Endothelial cell of umbilical vein (primary cell): ENCODE measurements around the gene CAMSAP1. TPM values are rescaled to one million over a fixed set of nuclear protein-coding genes. Genes with fewer than 3 reads are reported as not detected.

Experiments
- BruUV-seq: library from RNA; stranded (reverse); fragments of 400-500 nt; replicated peaks from 2 replicates; lab custom pipeline; 2021; lab: Mats Ljungman, UMichigan
- CTCF ChIA-PET: fragments of 300-600, 350-600 bp; sonication (Branson Sonifier 250); formaldehyde crosslinking; loops from one replicate; lab custom pipeline; 2021; ENCODE audit warnings: antibody characterized with exemption, inconsistent platforms; lab: Charles Lee
- POLR2A ChIA-PET: fragments of 300-600, 350-600 bp; sonication (Branson Sonifier 250); formaldehyde crosslinking; loops from one replicate; lab custom pipeline; 2021; ENCODE audit warnings: antibody characterized with exemption, inconsistent platforms; lab: Charles Lee
- DNase-seq: peaks from one replicate; pipeline ENCODE4 v3.0.0-alpha.2; 2011; ENCODE audit warnings: low read depth, low spot score
- FAIRE-seq: peaks from 2 replicates; lab custom pipeline; 2011; peaks lifted over from hg19 to GRCh38; lab: Jason Lieb, UNC
- H2AFZ ChIP-seq: 2 replicates; pipeline ENCODE4 v1.6.0; 2012; ENCODE audit warnings: low read depth, low read length, control low read depth, inconsistent platforms
- H3K27ac ChIP-seq: 2 replicates; pipeline ENCODE4 v1.5.1; 2011; ENCODE audit warnings: low read depth, mild to moderate bottlenecking, control low read depth, low read length, moderate library complexity; ENCODE audit not compliant: insufficient read depth
- H3K27me3 ChIP-seq, 2 experiments: 2 replicates each; pipeline versions ENCODE4 v1.6.0 to v1.6.1; 2011; ENCODE audit warnings: low read length in 2 of 2, mixed read lengths in 1 of 2; ENCODE audit not compliant: control insufficient read depth in 2 of 2, insufficient read depth in 2 of 2
- H3K36me3 ChIP-seq, 2 experiments: 2 replicates in 1 of 2; 3 replicates in 1 of 2; pipeline ENCODE4 v1.5.1; 2011; ENCODE audit warnings: low read length in 2 of 2, mild to moderate bottlenecking in 1 of 2, moderate library complexity in 1 of 2; ENCODE audit not compliant: control insufficient read depth in 2 of 2, insufficient read depth in 2 of 2; ENCODE audit errors: extremely low read depth in 1 of 2
- H3K4me1 ChIP-seq: 3 replicates; pipeline ENCODE4 v1.5.1; 2011; ENCODE audit warnings: mild to moderate bottlenecking, low read length; ENCODE audit not compliant: control insufficient read depth, insufficient read depth; ENCODE audit errors: extremely low read depth
- H3K4me2 ChIP-seq: 2 replicates; pipeline ENCODE4 v1.6.1; 2011; ENCODE audit warnings: low read length, control low read depth, mixed read lengths; ENCODE audit not compliant: insufficient read depth
- H3K4me3 ChIP-seq, 3 experiments: fragments of 200-600 bp in 1 of 3; sonication (generic), shearing (Covaris generic) in 1 of 3; replicated peaks in 1 of 3; 2 replicates each; pipeline ENCODE4 v1.5.1; 2011 to 2016; ENCODE audit warnings: control low read depth in 3 of 3, low read length in 3 of 3, mild to moderate bottlenecking in 2 of 3, inconsistent platforms in 1 of 3, low read depth in 1 of 3, moderate library complexity in 1 of 3; ENCODE audit not compliant: insufficient read depth in 1 of 3
- H3K79me2 ChIP-seq: 2 replicates; pipeline ENCODE4 v1.6.0; 2012; ENCODE audit warnings: low read length, inconsistent platforms; ENCODE audit not compliant: control insufficient read depth, insufficient read depth
- H3K9ac ChIP-seq: replicated peaks from 2 replicates; pipeline ENCODE3; 2011; ENCODE audit warnings: low read length, control low read depth; ENCODE audit not compliant: insufficient read depth; ENCODE audit errors: extremely low read depth
- H3K9me1 ChIP-seq: replicated peaks from 3 replicates; pipeline ENCODE4 v1.6.0; 2011; ENCODE audit warnings: mild to moderate bottlenecking, low read length; ENCODE audit not compliant: control insufficient read depth, insufficient read depth; ENCODE audit errors: extremely low read depth
- H3K9me3 ChIP-seq: replicated peaks from 2 replicates; pipeline ENCODE4 v1.5.1; 2012; ENCODE audit warnings: low read length, inconsistent platforms; ENCODE audit not compliant: control insufficient read depth, insufficient read depth
- H4K20me1 ChIP-seq: replicated peaks from 2 replicates; pipeline ENCODE3; 2011; ENCODE audit warnings: mild to moderate bottlenecking, low read length; ENCODE audit not compliant: control insufficient read depth, insufficient read depth; ENCODE audit errors: extremely low read depth
- EZH2 ChIP-seq: IDR thresholded peaks from 2 replicates; pipeline ENCODE4 v1.6.1; 2012; ENCODE audit warnings: borderline replicate concordance, low read depth, mild to moderate bottlenecking, moderate library complexity, low read length, inconsistent platforms; ENCODE audit not compliant: severe bottlenecking
- FOS ChIP-seq: IDR thresholded peaks from 2 replicates; pipeline ENCODE4 v1.6.1; 2011; ENCODE audit warnings: mild to moderate bottlenecking, low read length, moderate library complexity, borderline replicate concordance; ENCODE audit not compliant: insufficient read depth
- GATA2 ChIP-seq: IDR thresholded peaks from 2 replicates; pipeline ENCODE4 v1.7.0; 2011; ENCODE audit warnings: low read depth, mild to moderate bottlenecking, moderate library complexity, mixed read lengths, low read length; ENCODE audit not compliant: insufficient read length, insufficient read depth
- JUN ChIP-seq: IDR thresholded peaks from 2 replicates; pipeline ENCODE4 v1.6.1; 2011; ENCODE audit warnings: borderline replicate concordance, low read depth; ENCODE audit not compliant: insufficient read length, insufficient read depth
- MYC ChIP-seq: IDR thresholded peaks from one replicate; pipeline ENCODE4 v1.6.1; 2011; ENCODE audit warnings: mild to moderate bottlenecking, low read depth, low read length
- POLR2A ChIP-seq: IDR thresholded peaks from 2 replicates; pipeline ENCODE4 v1.6.1; 2012; ENCODE audit warnings: low read depth, mild to moderate bottlenecking, control low read depth, low read length
- POLR2AphosphoS5 ChIP-seq: IDR thresholded peaks from 2 replicates; pipeline ENCODE4 v1.6.1; 2012; ENCODE audit warnings: low read depth, mild to moderate bottlenecking, control low read depth, low read length, moderate library complexity; ENCODE audit not compliant: insufficient read depth
- dilution Hi-C: fragments of 300-500 bp; cut with MboI; formaldehyde crosslinking; loops from one replicate; pipeline ENCODE4 v1.15.0; 2019; ENCODE audit warnings: low sequenced_read_pairs; ENCODE audit not compliant: extremely low pct_ligation_motif_present
- intact Hi-C: fragments of 100-400 bp; cut with micrococcal nuclease; formaldehyde crosslinking; loops from one replicate; pipeline ENCODE4 v1.10.0; 2022
- polyA plus RNA-seq, 4 experiments: library from polyadenylated mRNA; depleted of rRNA in 3 of 4; stranded (reverse) in 3 of 4; unstranded in 1 of 4; fragments of >200 nt; gene quantifications; 2 replicates each; pipeline versions ENCODE4 v1.2.1 to v1.2.3, GENCODE V29; 2011 to 2012; ENCODE audit warnings: missing spikeins in 1 of 4
- total RNA-seq: library from RNA; stranded (reverse); gene quantifications from 2 replicates; pipeline ENCODE4 v1.2.3, GENCODE V29; 2021
- TF ChIP-seq, protein P1 (sequence below), 2 donors: IDR thresholded peaks; 1 replicate in 1 of 2; 2 replicates in 1 of 2; pipeline ENCODE4 v1.5.1; 2011; ENCODE audit warnings: low read length in 2 of 2, mild to moderate bottlenecking in 2 of 2, moderate library complexity in 2 of 2, control low read depth in 1 of 2, inconsistent platforms in 1 of 2, low read depth in 1 of 2; ENCODE audit not compliant: insufficient read depth in 1 of 2; ENCODE audit errors: extremely low read depth in 1 of 2
- TF ChIP-seq, protein P2 (sequence below): IDR thresholded peaks from 2 replicates; pipeline ENCODE4 v1.6.1; 2011; ENCODE audit not compliant: insufficient read depth, insufficient read length

CAMSAP1 gene
- total and polyA plus RNA-seq, 2 donors (not counting 3 experiments of a cell fraction or from before 2014, with no cell fraction given): 8.1 to 25.5 TPM

DNA sequence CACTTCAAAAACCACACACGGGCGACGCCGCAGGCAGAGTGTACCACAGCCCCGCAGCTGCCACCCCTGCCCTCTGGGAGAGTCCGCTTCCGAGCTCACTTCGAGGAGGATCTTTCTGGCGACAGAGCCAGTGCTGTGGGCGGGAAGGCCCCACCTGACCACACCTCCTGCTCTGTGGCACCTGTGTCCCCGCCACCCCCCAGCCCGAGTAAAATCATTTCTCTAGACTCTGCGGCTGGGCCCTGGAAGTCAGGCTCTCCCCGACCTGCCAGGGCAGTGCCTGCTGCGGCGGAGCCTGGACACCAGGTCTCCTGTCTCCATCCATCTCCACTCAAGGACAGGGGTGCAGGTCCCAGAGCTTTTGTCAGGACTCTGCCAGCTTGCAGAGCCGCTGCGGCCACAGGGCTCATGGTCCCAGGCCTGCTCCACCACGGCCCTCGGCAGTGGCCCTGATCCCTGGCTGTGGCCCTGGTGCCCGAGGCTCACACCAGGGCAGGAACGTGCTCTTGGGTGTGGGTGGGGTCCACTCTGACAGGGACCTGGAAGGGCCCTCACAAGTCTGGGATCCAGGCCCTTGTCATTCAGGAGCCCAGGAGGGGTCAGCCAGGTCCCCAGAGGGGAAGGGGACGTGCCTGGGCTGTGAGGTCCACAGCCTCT, 20.9 kb upstream of the CAMSAP1 start:
- Histone ChIP-seq H3K4me3 (no peak overlapping the region), H2AFZ (no peak overlapping the region), H3K36me3 (peaks cover 0 to 7% of the 10 kb centered on the region in 2 experiments), H4K20me1 (no peaks in the 10 kb centered on the region), H3K9me3 (no peaks in the 10 kb centered on the region), H3K79me2 (no peaks in the 10 kb centered on the region), H3K4me1 (peaks cover 7% of the 10 kb centered on the region), H3K27ac (no peak overlapping the region), H3K27me3 (no peaks in the 10 kb centered on the region), H3K4me2 (no peak overlapping the region), H3K9me1 (no peaks in the 10 kb centered on the region), H3K9ac (no peak overlapping the region)
- intact Hi-C loops (loop anchor here (10.0 kb wide), 1 partner anchor 323 kb away; no protein-coding TSS in a partner anchor), dilution Hi-C loops (no loop called here)
- FAIRE-seq (no peak), DNase-seq (no peak)
- ChIA-PET POLR2A (no interaction called here), CTCF (no interaction called here)
- BruUV-seq: no TSS peak
- no peak for TF ChIP-seq JUN

DNA sequence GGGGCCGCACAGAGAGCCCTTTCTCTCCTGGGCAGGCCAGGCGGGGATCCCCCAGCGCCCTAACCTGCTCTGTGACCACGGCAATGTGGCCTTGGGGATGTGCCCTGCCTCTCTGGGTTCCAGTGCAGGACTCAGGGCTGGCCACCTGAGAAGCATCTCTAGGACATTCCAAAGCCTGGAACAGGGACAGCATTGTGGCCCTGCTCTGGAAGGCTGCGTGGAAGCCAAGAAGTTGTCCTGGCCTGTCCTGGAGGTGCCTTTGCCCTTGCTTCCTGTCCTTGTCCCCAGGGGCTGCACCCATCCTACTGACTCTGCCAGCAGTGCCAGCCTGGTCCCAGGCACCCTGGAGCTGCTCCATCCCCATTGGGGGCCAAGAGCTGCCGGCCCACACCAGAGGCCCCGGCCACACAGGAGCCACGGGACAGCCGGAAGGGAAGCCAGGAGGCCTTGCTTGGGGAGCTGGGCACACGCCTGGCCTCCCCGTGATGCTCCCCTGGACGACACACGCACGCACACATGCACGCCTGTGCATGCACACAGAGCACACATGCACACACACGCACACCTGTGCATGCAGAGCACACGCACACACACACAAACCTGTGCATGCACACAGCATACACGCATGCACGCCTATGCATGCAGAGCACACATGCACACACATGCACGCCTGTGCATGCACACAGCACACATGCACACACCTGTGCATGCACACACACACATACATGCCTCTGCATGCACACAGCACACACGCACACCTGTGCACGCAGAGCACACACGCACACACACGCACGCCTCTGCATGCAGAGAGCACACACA, 20.1 kb upstream of the CAMSAP1 start:
- FAIRE-seq (no peak), DNase-seq (no peak)
- peaks cover 7% of the 10 kb centered on the region for H3K4me1 ChIP-seq
- H3K27ac ChIP-seq: no peak overlapping the region
- H3K27me3 ChIP-seq: no peaks in the 10 kb centered on the region
- no peak overlapping the region for H3K9ac ChIP-seq
- POLR2A ChIA-PET: no interaction called here
- intact Hi-C loops (loop anchor here (2.0 to 10.0 kb wide), 2 partner anchors 13 to 323 kb away; no protein-coding TSS in a partner anchor), dilution Hi-C loops (no loop called here)
- no peaks in the 10 kb centered on the region for H3K79me2 ChIP-seq
- H3K9me3 ChIP-seq: no peaks in the 10 kb centered on the region
- H3K4me2 ChIP-seq: no peak overlapping the region
- no peaks in the 10 kb centered on the region for H4K20me1 ChIP-seq
- no TSS peak for BruUV-seq
- H3K9me1 ChIP-seq: no peaks in the 10 kb centered on the region
- no peak overlapping the region for H2AFZ ChIP-seq
- H3K4me3 ChIP-seq: no peak overlapping the region
- TF ChIP-seq EZH2: no peak
- TF ChIP-seq POLR2A: no peak
- TF ChIP-seq GATA2: no peak
- no peak for TF ChIP-seq MYC
- no peak for TF ChIP-seq FOS
- TF ChIP-seq POLR2AphosphoS5: no peak
- TF ChIP-seq, protein P1, sequence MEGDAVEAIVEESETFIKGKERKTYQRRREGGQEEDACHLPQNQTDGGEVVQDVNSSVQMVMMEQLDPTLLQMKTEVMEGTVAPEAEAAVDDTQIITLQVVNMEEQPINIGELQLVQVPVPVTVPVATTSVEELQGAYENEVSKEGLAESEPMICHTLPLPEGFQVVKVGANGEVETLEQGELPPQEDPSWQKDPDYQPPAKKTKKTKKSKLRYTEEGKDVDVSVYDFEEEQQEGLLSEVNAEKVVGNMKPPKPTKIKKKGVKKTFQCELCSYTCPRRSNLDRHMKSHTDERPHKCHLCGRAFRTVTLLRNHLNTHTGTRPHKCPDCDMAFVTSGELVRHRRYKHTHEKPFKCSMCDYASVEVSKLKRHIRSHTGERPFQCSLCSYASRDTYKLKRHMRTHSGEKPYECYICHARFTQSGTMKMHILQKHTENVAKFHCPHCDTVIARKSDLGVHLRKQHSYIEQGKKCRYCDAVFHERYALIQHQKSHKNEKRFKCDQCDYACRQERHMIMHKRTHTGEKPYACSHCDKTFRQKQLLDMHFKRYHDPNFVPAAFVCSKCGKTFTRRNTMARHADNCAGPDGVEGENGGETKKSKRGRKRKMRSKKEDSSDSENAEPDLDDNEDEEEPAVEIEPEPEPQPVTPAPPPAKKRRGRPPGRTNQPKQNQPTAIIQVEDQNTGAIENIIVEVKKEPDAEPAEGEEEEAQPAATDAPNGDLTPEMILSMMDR (IDR thresholded peaks at IDR 0.05; ENCODE audit: extremely low read depth in 1 of 2, insufficient read depth in 1 of 2, low read depth in 1 of 2, low read length in 2 of 2): no peak
- no peak for TF ChIP-seq JUN
- TF ChIP-seq, protein P2, sequence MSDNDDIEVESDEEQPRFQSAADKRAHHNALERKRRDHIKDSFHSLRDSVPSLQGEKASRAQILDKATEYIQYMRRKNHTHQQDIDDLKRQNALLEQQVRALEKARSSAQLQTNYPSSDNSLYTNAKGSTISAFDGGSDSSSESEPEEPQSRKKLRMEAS: no peak
- peaks cover 0 to 7% of the 10 kb centered on the region in 2 experiments for H3K36me3 ChIP-seq
- CTCF ChIA-PET: no interaction called here
